SIG-M5 treated with dmso at 0.1 percent for 504 hours (cell line): ENCODE data around the gene KEL.
"Not testable (repeated sequence)": the region's sequence is repeated elsewhere in the genome, so short reads cannot be mapped to it uniquely, and the experiment has no call there.

Experiments
- DNase-seq: peaks from one replicate; lab custom pipeline; 2025; ENCODE audit not compliant: unreplicated experiment; lab: John Stamatoyannopoulos, UW

Gene KEL, protein sequence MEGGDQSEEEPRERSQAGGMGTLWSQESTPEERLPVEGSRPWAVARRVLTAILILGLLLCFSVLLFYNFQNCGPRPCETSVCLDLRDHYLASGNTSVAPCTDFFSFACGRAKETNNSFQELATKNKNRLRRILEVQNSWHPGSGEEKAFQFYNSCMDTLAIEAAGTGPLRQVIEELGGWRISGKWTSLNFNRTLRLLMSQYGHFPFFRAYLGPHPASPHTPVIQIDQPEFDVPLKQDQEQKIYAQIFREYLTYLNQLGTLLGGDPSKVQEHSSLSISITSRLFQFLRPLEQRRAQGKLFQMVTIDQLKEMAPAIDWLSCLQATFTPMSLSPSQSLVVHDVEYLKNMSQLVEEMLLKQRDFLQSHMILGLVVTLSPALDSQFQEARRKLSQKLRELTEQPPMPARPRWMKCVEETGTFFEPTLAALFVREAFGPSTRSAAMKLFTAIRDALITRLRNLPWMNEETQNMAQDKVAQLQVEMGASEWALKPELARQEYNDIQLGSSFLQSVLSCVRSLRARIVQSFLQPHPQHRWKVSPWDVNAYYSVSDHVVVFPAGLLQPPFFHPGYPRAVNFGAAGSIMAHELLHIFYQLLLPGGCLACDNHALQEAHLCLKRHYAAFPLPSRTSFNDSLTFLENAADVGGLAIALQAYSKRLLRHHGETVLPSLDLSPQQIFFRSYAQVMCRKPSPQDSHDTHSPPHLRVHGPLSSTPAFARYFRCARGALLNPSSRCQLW

DNA sequence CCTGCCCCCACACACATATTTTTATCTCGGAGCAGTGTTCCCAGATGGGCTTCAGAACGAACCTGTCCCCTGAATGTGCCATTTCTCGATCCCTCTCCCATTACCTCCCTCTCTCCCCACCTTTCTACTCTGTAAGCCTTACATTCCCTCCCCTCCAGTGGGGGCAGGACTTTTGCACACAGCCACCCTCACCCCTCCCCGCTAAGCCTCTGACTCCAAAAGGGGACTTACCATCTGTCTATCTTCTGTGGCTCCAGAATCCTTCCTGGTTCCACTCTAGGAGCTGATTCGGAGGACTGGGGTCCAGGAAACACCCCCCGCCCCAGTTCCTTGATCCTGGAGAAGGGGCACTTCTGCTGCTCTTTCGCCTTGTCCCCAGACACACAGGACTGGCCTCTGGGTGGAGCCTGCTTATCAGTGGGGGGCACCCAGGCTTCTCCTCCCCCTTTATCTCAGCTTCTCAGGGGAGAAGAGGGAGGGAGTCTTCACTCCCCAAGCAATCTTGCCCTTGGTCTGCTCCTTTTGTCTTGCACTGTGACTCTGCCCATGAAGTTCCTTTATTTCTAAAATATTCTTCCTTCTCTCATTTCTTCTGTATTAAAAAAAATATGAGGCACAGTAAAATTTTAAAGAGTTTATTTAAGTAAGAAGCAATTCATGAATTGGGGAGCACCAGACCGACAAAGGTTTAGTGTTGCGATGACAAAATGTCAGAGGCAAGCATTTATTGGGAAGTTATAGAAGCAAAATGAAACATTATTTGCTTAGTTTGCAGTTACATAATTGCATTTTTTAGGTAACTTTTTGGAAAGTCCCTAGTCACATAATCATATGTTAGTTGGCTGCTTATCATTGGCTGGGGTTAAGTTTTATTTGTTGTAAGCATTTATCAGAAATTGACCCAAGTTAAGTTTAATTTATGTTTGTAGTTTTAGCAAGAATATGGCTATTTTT lies at the start of gene KEL:
Gene KEL, minus strand, starts transcription at position 391 of the 954 bp plus-strand sequence. Its CDS starts 157 bp downstream, at position 234.
- DNase-seq: no peak

GRCh38 chr7:143008007-143008901 lies 46.1 kb upstream of the KEL start:
- DNase-seq: peak; percentile 57

DNA sequence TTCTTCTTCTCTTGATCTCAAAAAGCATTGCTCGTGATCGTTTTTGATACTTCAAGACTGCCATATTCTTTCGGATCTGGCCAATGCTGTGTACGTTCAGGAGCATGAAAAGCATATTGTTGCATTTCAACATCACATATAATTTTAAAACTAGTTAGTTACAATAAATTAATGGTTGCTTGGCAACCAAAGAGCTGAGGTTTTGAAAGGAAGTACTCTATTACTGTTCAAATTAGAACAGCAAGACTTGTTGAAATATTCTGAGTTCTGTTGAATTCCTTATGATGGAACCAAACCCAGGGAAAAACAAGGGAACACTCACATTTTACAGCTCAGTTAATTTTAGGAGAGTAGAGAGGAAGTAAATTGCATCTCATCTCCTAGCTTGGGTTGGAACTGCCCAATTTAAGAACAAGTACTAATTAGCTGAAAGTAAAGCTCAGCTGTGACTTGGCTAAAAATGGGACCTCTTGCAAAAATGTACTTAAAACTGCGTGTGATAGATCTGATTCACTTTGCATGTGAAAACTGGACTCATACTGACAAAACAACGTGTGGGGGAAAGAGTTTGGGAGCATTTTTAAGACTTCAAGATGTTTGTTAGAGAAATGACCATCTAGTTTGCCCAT lies 43.6 kb upstream of the KEL start:
- no peak for DNase-seq

DNA sequence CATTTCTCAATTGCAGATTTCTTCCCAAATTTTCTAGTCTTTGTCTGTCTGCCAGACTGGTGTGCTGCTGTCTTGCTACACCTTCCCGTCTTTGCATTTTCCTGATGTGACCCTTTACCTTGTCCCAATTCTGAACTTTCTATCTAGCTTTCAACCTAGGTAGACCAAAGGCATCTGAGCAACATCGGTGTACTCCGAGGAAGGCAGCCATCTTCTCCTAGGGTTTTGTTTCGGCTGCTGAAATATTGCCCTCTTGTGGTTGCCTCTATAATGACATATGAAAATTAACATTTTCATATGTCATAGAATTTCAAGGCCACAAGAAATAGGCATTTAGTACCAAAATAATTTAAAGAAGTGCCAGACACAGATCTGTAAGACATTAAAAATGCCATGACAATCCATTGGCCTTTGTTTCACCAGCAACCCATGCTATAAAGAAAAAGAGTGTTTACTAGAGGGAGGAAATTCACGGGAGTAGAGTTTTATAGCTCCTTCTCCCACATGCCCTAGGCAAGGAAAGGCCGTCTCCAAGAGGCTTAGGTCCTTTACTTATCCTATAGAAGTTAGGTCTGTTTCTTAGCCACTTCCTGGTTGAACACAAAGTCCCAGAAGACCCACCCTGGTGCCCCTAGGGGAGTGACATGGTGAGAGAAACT lies 41.4 kb upstream of the KEL start:
- peak; percentile 55 for DNase-seq

- DNase-seq: no peak
Observed at GRCh38 chr7:143002898-143003297, 40.7 kb upstream of the KEL start.

DNA sequence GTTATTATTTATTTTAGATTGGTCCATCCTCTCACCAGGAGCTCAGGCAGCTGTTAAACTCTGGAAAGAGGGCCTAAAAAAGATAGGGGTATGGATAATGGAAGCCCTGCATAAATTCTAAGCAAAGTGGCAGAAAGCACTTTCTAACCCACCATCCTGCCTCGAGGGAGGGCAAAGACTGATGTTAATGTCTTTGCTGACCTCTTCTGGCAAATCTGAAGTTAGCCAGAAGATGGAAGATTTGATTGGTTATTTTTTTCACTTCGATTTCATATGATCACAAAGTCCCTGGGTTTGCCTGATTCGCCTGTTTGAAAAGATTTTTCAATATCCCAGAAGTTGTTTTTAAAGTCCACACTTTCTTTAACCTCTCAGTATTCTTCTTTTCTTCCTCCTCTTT lies 39.9 kb upstream of the KEL start:
- DNase-seq: peak; percentile 22

DNA sequence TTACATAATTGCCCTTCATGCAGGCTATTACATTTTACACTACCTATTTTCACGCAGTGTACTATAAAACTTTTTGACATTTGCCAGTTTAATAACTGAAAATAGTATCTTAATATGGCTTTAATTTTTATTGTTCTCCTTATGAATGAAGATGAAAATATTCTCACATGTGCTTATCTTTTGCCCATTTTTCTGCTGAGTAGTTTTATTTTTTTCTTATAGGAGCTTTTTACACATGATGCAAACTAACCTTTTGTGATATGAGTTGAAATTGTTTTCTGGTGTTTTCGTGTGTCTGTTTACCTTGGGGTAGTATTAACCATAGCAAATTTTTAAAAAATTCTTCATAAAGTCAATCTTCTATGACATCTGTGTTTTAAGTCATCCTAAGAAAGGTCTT lies 38.5 kb upstream of the KEL start:
- no peak for DNase-seq

GRCh38 chr7:142999793-143000192 lies 37.6 kb upstream of the KEL start:
- no peak for DNase-seq

DNA sequence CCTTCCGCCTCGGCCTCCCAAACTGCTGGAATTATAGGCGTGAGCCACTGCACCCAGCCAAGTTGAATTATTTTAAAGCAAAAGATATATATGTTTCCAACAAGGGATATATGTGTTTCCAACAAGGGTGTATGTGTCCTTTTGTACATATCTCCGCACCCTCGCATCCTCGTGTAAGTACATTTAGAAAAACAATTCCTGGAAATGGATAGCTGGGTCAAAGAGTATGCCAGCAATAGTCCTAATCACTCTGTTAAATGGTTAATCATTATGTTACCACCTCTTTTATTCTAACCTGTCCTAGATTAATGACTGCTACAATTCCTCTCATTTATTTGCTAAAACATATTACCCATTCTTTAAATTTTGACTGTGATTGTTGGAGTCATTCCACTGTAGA lies 36.8 kb upstream of the KEL start:
- no peak for DNase-seq

GRCh38 chr7:142997456-142997989 lies 35.4 kb upstream of the KEL start:
- no peak for DNase-seq

DNA sequence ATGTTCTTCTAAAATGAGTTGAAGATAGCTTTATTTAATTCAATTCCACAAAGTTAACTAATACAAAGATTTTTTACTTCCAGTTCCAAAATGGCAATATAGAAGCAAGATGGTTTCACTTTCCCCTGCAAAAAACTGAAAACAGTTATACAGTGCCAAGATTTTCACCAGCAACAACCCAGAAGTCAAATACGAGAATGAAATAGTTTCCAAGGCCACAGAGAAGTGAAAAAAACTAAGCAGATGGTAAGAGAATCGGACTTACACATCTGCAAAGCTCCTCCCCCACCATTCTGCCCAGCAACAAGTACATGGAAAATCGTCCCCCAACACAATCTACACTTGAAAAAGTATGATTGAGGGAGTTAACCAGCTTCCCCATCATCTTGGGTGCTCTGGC lies 30.3 kb upstream of the KEL start:
- no peak for DNase-seq

GRCh38 chr7:142984297-142984696 lies 22.1 kb upstream of the KEL start:
- no peak for DNase-seq

- no peak for DNase-seq
Observed at GRCh38 chr7:142983825-142984224, 21.7 kb upstream of the KEL start.

DNA sequence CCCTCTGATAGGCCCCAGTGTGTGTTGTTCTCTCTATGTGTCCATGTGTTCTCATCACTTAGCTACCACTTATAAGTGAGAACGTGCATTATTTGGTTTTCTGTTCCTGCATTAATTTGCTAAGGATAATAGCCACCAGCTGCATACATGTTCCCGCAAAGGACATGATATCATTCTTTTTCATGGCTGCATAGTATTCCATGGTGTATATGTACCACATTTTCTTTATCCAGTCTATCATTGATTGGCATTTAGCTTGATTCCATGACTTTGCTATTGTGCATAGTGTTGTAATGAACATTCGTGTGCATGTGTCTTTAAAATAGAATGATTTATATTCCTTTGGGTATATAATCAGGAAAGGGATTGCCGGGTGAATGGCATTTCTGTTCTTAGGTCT lies 16.2 kb upstream of the KEL start:
- DNase-seq: not testable (repeated sequence)

DNA sequence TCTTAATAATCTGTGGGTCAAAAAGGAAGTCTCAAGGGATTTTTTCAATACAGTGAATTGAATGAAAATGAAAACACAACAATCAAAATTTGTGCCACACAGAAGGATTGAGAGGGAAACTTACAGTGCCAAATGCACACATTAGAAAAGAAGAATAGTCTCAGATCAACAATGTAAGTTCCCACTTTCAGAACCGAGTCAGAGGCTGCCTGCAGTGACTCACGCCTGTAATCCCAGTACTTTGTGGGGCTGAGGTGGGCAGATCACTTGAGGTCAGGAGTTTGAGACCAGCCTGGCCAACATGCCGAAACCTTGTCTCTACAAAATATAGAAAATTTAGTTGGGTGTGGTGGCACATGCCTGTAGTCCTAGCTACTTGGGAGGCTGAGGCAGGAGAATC lies 12.5 kb upstream of the KEL start:
- no peak for DNase-seq

DNA sequence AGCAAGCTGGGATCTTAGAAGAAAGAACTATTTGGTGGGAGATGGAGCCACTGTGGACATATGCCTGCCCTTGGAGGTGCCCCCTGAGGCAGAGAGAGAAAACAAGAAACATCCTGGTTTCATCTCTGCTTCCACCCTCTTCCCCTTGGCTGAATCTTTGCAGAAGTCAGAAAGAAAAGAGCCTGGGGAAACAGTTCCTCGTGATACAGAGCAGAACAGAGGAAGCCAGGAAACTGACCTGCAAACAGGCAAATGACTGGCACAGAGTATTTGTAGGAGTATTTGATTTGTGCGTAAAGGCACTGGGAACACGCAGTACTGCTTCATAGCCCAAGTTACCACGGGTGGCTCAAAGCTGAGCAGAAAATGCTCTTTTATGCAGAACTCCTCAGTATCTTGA lies 7.0 kb upstream of the KEL start:
- no peak for DNase-seq

GRCh38 chr7:142968229-142968628 lies 6.1 kb upstream of the KEL start:
- peak; percentile 12 for DNase-seq

DNA sequence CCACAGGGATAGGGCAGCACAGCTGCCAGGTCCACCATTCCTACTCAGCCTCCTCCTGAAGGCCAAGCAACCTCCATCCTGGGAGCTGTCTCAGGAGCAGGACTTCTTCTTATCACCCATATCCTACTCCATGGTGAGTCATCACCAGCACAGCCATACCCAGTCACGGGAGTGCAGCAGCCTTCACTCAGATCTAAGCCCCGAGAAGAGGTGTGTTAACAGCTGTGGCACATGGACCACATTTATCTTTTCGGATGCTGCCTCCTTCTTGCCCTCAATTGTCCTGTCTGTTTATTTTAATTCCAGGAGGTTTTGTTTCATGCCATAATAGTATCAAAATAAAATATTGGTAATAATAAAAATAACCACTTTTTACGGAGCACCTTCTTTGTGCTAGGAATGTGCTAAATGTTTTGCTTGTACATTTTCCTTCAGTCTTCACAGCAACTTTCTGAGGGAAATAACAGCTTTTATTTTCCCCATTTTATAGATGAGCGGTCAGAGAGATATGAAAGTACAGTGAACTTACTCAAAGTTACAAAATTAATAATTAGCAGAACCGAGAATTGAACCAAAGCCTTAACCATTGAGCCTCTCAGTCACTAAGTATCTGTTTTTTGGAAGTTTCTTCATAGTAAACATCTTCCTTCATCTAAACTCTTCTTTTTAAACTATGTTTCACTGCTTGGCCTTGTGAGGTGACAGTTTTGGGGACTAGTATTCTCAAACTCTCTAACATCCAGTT lies 2.5 kb upstream of the KEL start:
- no peak for DNase-seq
